ENCODE measurements around the gene UBE3B. TPM values are rescaled to one million over a fixed set of nuclear protein-coding genes. Genes with fewer than 3 reads are reported as not detected.

The UBE3B gene
- total RNA-seq, 8 experiments from 2014 or later = 13.4 to 47.7 (median 24.3) TPM

DNA sequence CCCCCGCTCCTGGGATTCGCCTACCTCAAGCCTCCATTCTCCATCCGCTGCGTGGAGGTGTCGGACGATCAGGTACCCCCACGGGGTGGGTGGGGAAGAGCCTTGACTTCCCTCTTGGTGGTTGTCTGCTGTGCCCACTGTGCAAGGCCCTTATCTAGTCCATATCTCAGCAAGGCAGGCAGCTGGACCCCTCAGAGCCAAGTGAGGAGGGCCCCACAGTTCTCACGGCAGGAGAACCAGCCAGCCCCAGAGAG lies 56.0 kb downstream of the UBE3B start:
- Histone ChIP-seq H3K27ac (no peak overlapping the region), H3K4me3 (no peak overlapping the region), H3K4me1 (replicated peaks in 1 of 2) (peaks cover 0 to 11% of the 10 kb centered on the region in 2 donors)
- in situ Hi-C loops (cut with MboI; ENCODE audit: low pct_unique_long_range_greater_than_20kb in 2 of 9, low sequenced_read_pairs in 9 of 9, unreplicated experiment in 9 of 9) = no loop called here
- WGBS, 10 experiments = 60% methylated on average over 1 of the region's 8 CpGs; no CpG with 5 or more reads in 9 of the 10 experiments
- no peak for ATAC-seq (replicated peaks in 6 of 8)

DNA sequence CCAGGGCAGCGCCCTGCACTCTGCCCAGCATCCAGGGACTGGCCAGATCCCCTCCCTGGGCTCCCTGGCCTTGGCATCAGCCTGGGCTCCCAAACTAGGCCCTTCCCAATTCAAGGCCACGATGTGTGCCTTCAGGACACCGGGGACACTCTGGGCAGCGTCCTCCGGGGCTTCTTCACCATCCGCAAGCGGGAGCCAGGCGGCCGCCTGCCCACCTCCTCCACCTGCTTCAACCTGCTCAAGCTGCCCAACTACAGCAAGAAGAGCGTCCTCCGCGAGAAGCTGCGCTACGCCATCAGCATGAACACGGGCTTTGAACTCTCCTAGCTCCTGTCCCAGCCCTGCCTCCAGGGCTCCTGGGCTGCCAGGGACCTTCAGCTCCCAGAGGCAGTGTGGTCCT lies 57.0 kb downstream of the UBE3B start:
- Histone ChIP-seq H3K4me1 (replicated peaks in 1 of 2) (peaks cover 0 to 9% of the 10 kb centered on the region in 2 donors), H3K27ac (no peak overlapping the region), H3K4me3 (no peak overlapping the region)
- in situ Hi-C loops (cut with MboI; ENCODE audit: low pct_unique_long_range_greater_than_20kb in 2 of 9, low sequenced_read_pairs in 9 of 9, unreplicated experiment in 9 of 9) = no loop called here
- peak in 1 of 8 experiments; percentile 19 for ATAC-seq (replicated peaks in 6 of 8)
- WGBS, 10 experiments = 85 to 98% methylated on average over 4 to 13 of the region's 15 CpGs; no CpG with 5 or more reads in 8 of the 10 experiments

DNA sequence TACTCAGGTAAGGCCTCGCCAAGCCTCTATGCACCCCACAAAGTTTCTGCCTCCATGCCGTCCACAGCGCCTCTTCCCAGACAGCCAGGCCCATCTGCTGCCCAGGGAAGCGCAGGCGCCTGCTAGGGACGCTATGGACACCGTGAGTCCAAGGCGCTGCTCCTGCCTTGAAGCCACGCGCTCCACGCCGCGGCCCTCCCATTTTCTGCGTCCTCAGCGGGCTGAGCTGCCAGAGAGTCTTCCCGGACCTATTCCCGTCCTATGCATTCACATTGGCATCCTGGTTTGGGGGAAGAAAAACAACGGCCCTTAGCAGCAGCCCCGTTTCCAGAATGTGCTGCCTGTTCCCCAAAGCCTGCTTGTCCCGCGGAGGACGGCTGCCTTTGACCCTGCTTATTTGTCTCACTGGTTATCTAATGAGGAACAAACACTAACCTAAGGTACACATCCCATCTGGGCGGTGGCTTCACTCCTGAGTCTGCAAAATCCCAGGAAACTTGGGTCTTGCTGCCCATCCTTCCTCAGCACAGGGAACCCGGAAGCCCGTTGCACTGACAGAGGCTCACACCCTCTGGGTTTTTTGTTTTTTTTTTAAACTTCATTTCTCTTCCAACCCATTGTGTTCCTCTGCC lies 57.9 kb downstream of the UBE3B start:
- H3K4me1 ChIP-seq (replicated peaks in 1 of 2) = peaks cover 0 to under 1% of the 10 kb centered on the region in 2 donors
- 78 to 100% (median 87%) methylated on average over 1 to 13 of the region's 25 CpGs; no CpG with 5 or more reads in 2 of the 10 experiments for WGBS, 10 experiments
- H3K27ac ChIP-seq = no peak overlapping the region
- in situ Hi-C loops (cut with MboI; ENCODE audit: low pct_unique_long_range_greater_than_20kb in 2 of 9, low sequenced_read_pairs in 9 of 9, unreplicated experiment in 9 of 9) = no loop called here
- no peak overlapping the region for H3K4me3 ChIP-seq
- ATAC-seq (replicated peaks in 6 of 8) = no peak

DNA sequence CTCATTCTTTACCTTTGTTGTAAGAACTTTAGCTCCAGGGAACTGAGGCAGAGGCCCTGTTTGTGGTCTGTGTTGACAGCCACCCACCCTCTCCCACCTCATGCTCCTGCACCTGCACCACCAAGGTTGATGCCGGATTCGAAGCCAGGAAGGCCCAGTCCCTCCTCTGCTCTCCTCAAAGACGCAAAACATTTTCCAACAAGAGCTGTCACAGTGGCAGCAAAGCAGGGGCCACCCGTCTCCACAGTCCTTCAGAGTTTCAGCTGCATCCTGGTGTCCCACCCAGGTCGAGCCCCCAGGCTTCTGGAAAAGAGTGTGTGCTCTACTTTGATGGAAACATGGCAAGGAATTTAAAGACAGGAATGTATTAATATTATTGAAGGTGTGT lies 58.4 kb downstream of the UBE3B start:
- no peaks in the 10 kb centered on the region for H3K4me1 ChIP-seq (replicated peaks in 1 of 2)
- H3K4me3 ChIP-seq = no peak overlapping the region
- 50 to 100% (median 82%) methylated on average over 1 to 4 of the region's 5 CpGs; no CpG with 5 or more reads in 4 of the 10 experiments for WGBS, 10 experiments
- in situ Hi-C loops (cut with MboI; ENCODE audit: low pct_unique_long_range_greater_than_20kb in 2 of 9, low sequenced_read_pairs in 9 of 9, unreplicated experiment in 9 of 9) = no loop called here
- no peak for ATAC-seq (replicated peaks in 6 of 8)
- H3K27ac ChIP-seq = no peak overlapping the region

DNA sequence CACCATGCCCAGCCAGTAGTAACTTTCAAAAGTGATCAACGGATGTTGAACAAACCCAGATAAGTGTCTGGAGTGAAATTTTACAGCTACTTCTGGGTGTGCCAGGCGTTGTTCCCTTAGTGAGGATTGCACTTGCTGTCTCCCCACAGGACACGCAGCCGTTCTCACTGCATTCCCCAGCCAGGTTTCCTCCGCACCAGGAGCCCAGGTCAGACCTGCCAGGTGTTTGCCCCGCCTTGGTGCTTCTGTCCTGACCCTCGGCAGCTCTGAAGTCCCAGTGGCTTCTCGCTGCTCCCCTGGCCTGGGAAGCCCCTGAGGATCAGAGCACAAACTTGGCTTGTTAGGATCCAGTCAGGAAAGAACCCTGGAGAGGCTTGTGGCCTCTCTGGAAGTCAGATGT lies 59.7 kb downstream of the UBE3B start:
- Histone ChIP-seq H3K4me1 (replicated peaks in 1 of 2) (no peaks in the 10 kb centered on the region), H3K4me3 (no peak overlapping the region), H3K27ac (no peak overlapping the region)
- in situ Hi-C loops (cut with MboI; ENCODE audit: low pct_unique_long_range_greater_than_20kb in 2 of 9, low sequenced_read_pairs in 9 of 9, unreplicated experiment in 9 of 9) = no loop called here
- no peak for ATAC-seq (replicated peaks in 6 of 8)
- 83 to 100% (median 100%) methylated on average over 2 to 4 of the region's 8 CpGs; no CpG with 5 or more reads in 5 of the 10 experiments for WGBS, 10 experiments

DNA sequence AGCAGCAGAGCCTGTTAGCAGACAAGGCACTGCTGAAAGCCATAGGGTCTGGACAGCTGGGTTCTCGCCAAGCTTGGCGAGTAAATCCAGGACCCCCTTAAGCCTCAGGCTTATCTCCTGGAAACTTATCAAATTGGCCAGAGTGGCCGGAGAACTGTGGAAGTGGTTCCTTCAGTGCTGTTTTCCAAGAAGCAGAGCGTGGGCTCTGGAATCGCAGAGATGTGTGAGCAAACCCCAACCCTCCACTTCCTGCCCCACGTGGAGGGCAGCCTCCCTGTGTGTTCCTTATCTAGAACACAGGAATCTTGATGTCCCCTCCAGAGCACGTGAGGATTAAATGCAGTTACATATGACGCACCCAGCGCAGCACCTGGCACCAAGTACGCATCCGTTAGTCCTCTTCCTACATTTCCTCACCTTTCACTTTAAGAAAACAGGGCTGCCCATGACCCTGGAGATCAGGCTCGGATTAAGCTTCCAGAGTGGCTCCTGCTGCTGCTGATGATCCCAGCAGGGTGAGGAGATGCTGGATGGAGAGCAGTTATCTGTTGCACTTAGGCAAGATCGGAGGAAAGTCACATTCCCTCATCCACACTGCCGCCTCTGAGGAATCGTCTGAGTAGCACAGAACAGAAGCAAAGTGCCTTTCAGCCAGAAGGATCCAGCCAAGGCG lies 60.9 kb downstream of the UBE3B start:
- ATAC-seq (replicated peaks in 6 of 8) = no peak
- H3K27ac ChIP-seq = no peak overlapping the region
- WGBS, 10 experiments = 79 to 100% (median 84%) methylated on average over 1 to 13 of the region's 16 CpGs; no CpG with 5 or more reads in 2 of the 10 experiments
- H3K4me3 ChIP-seq = no peak overlapping the region
- in situ Hi-C loops (cut with MboI; ENCODE audit: low pct_unique_long_range_greater_than_20kb in 2 of 9, low sequenced_read_pairs in 9 of 9, unreplicated experiment in 9 of 9) = no loop called here
- no peaks in the 10 kb centered on the region for H3K4me1 ChIP-seq (replicated peaks in 1 of 2)

DNA sequence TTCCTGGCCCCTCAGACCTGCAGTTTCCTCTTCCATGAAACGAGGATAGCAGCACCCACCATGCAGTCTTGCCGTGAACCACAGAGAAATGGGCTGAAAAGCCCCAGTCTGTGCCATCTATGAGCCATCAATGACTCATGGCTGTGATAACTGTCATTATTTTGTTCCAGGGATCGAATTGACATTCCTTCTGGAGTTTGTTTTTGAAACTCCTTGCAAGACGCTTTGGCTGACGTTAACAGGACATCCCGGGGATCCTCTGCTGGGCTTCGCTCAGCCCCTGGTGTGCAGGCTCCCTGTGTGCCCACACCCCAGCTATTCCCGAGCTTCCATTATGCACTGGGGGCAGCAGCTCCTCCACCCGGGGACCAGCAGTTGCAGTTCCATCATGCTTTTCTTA lies 62.1 kb downstream of the UBE3B start:
- in situ Hi-C loops (cut with MboI; ENCODE audit: low pct_unique_long_range_greater_than_20kb in 2 of 9, low sequenced_read_pairs in 9 of 9, unreplicated experiment in 9 of 9) = no loop called here
- no peak overlapping the region for H3K4me3 ChIP-seq
- no peak for ATAC-seq (replicated peaks in 6 of 8)
- no peaks in the 10 kb centered on the region for H3K4me1 ChIP-seq (replicated peaks in 1 of 2)
- H3K27ac ChIP-seq = no peak overlapping the region
- WGBS, 10 experiments = 30 to 80% (median 54%) methylated on average over 1 to 4 of the region's 9 CpGs; no CpG with 5 or more reads in 4 of the 10 experiments

DNA sequence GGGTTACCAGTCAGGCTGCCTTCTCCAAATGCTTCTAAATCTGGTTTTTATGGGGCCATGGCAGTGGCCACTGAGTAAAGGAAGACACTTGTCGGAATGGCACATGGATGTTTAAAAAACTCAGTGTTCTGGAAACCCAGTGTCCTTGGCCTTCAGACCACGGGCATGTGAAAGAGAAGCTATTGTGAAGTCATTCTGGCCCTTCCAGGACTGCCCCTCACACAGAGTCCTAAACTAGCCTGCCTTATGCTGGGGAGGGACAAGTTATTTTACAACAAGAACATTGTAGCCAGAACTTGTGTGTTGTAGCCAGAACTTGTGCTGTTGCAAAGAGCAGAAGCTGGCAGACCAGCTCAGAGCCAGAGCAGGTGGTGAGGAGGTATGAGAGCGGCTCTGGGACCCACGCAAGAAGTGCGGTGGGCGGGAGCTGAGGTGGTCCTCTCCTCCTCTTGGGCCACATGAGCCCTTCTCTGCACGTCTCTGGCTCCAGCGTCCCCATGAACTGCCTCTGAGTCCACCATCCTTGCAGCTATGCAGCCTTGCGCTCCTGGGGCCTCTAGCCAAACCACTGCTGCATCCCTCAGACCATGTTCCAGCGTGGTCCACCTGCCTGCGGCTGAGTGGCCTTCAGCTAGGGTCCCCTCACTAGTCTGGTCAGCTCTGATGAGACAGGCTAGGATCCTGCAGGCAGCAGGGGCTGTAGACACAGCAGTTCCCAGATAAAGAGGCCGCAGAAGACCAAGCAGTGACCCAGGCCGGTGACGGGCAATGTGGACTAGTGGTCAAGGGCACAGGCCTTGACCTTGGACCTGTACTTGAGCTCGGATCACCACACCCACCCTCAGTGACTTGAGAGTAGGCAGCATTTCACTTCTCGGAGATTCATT lies 63.3 kb downstream of the UBE3B start:
- Histone ChIP-seq H3K27ac (no peak overlapping the region), H3K4me1 (replicated peaks in 1 of 2) (no peaks in the 10 kb centered on the region), H3K4me3 (no peak overlapping the region)
- peak in 1 of 8 experiments; percentile 15 for ATAC-seq (replicated peaks in 6 of 8)
- WGBS, 10 experiments = 33 to 100% (median 80%) methylated on average over 1 to 4 of the region's 16 CpGs; no CpG with 5 or more reads in 3 of the 10 experiments
- in situ Hi-C loops (cut with MboI; ENCODE audit: low pct_unique_long_range_greater_than_20kb in 2 of 9, low sequenced_read_pairs in 9 of 9, unreplicated experiment in 9 of 9) = no loop called here

DNA sequence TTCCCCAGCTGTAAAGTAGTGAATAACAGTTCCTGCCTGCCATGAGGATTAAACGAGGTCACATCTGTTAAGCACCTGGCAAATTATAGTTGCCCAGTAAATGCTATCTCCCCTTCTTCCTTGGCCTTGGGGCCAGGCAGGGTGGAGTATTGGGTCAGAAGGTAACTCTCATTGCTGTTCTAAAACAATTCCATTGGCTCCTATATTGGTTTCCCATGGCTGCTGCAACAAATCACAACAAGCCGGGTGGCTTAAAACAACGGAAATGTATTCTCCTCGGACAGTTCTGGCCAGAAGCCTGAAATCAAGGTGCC lies 63.9 kb downstream of the UBE3B start:
- no peaks in the 10 kb centered on the region for H3K4me1 ChIP-seq (replicated peaks in 1 of 2)
- 0 to 92% (median 80%) methylated on average over 1 to 4 of the region's 4 CpGs; no CpG with 5 or more reads in 1 of the 10 experiments for WGBS, 10 experiments
- peak in 3 of 8 experiments; percentile 24 to 79 (median 61) for ATAC-seq (replicated peaks in 6 of 8)

DNA sequence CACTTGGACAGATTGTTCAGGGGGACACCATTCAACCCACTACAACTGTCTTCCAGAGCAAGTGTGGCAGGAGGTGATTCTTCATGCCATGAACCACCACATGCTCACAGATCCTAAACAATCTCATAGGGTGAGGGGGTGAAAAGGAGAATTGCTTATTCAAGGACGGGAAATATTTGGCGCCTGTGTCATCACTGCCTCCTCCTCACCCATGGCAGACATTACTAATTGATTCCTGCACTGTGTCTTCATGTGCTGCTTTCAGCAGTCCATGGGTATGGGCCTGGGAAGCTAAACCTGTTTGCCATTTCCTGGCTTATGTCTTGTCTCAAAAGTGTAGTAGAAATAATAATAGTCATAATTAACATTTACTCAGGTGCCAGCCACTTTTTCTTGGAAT lies 64.6 kb downstream of the UBE3B start:
- no peak overlapping the region for H3K4me3 ChIP-seq
- peak in 1 of 8 experiments; percentile 8 for ATAC-seq (replicated peaks in 6 of 8)
- 29 to 60% (median 39%) methylated on average over 1 to 2 of the region's 2 CpGs; no CpG with 5 or more reads in 6 of the 10 experiments for WGBS, 10 experiments
- no peaks in the 10 kb centered on the region for H3K4me1 ChIP-seq (replicated peaks in 1 of 2)
- in situ Hi-C loops (cut with MboI; ENCODE audit: low pct_unique_long_range_greater_than_20kb in 2 of 9, low sequenced_read_pairs in 9 of 9, unreplicated experiment in 9 of 9) = no loop called here
- no peak overlapping the region for H3K27ac ChIP-seq

More for the DNA sequence above, 63.9 kb downstream of the UBE3B start:
- Histone ChIP-seq H3K27ac (no peak overlapping the region), H3K4me3 (no peak overlapping the region)
- in situ Hi-C loops (cut with MboI; ENCODE audit: low pct_unique_long_range_greater_than_20kb in 2 of 9, low sequenced_read_pairs in 9 of 9, unreplicated experiment in 9 of 9) = no loop called here

DNA sequence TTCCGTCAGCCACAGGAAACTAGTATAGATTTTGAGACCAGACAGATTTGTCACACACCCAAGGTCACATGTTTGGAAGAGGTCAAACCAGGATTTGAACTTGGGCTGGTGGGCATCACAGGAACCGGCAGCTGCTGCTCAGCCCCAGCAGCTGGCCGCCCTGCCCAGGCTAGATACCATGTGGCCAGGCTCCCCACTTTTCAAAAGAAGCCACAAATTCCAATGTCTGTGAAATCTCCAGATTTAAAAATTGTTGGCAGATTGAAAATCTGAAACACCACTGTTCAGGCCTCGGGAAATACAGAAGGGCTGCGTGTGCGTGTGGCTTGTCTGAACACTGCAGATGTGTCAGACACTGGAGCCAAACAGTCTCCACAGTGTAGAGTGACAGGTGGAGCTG lies 65.4 kb downstream of the UBE3B start:
- Histone ChIP-seq H3K4me1 (replicated peaks in 1 of 2) (no peaks in the 10 kb centered on the region), H3K27ac (no peak overlapping the region), H3K4me3 (no peak overlapping the region)
- in situ Hi-C loops (cut with MboI; ENCODE audit: low pct_unique_long_range_greater_than_20kb in 2 of 9, low sequenced_read_pairs in 9 of 9, unreplicated experiment in 9 of 9) = no loop called here
- 43 to 100% (median 100%) methylated on average over 1 to 4 of the region's 6 CpGs; no CpG with 5 or more reads in 3 of the 10 experiments for WGBS, 10 experiments
- no peak for ATAC-seq (replicated peaks in 6 of 8)

DNA sequence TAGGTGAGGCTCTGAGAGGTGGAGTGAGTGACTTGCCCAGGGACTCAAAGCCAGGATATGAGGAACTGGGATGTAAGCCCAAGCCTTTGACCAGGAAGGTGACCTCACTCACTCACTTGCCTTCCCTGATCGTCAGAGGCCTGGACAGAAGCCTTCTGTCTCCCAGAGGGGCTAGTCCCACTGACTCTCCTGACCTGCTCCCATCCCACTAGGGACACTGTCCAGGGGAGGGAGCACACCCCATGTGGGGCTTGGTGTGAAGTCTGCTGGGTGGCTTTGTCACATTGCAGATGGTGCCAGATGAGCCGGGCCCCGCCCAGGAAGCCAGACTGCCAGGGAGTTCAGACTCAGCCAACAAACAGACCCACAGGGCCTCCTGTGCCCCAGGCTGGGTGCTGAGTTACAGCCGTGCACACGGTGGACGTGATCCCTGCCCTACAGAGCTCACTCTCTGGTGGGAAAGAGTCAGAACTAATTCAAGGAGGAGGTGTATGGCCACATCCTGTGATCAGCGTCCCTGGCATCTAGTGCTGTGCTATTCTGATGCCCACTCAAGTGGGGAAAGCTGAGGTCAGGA lies 67.6 kb downstream of the UBE3B start:
- H3K4me1 ChIP-seq (replicated peaks in 1 of 2) = peaks cover 0 to 5% of the 10 kb centered on the region in 2 donors
- WGBS, 10 experiments = 60 to 80% methylated on average over 1 of the region's 7 CpGs; no CpG with 5 or more reads in 8 of the 10 experiments
- H3K4me3 ChIP-seq = no peak overlapping the region
- in situ Hi-C loops (cut with MboI; ENCODE audit: low pct_unique_long_range_greater_than_20kb in 2 of 9, low sequenced_read_pairs in 9 of 9, unreplicated experiment in 9 of 9) = no loop called here
- no peak overlapping the region for H3K27ac ChIP-seq
- peak in 4 of 8 experiments; percentile 23 to 82 (median 54) for ATAC-seq (replicated peaks in 6 of 8)

DNA sequence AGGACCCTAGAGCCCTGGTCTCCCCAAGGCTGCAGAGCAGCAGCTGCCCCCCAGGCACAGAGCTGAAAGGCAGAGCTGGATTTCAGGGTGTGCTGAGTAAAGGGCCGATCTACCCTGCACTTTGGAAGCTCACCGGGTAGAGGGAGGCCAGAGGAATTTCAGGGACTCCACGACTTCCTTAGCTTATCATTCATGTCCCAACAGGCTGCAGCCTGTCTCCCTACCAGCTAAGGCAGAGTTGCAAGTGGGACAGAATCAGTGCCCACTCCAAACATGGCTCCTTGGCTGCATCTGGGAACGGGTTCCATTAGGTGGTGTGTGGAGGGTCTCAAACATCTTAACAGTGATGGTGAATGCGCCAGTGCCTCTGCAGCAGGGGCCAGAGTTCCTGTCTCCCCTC lies 68.4 kb downstream of the UBE3B start:
- no peak for ATAC-seq (replicated peaks in 6 of 8)

More for the DNA sequence above, 68.4 kb downstream of the UBE3B start:
- 67 to 100% (median 94%) methylated on average over 1 to 5 of the region's 5 CpGs; no CpG with 5 or more reads in 6 of the 10 experiments for WGBS, 10 experiments
- Histone ChIP-seq H3K27ac (no peak overlapping the region), H3K4me1 (replicated peaks in 1 of 2) (peaks cover 0 to 9% of the 10 kb centered on the region in 2 donors), H3K4me3 (no peak overlapping the region)
- in situ Hi-C loops (cut with MboI; ENCODE audit: low pct_unique_long_range_greater_than_20kb in 2 of 9, low sequenced_read_pairs in 9 of 9, unreplicated experiment in 9 of 9) = no loop called here
